Ecto neural progenitor cell (in vitro differentiated cells): ENCODE results near the gene SMIM13.

Experiments used
- DNase-seq: peaks from one replicate; pipeline ENCODE4 v3.0.0-alpha.2; 2018; ENCODE audit warnings: low spot score

SMIM13 gene

DNA sequence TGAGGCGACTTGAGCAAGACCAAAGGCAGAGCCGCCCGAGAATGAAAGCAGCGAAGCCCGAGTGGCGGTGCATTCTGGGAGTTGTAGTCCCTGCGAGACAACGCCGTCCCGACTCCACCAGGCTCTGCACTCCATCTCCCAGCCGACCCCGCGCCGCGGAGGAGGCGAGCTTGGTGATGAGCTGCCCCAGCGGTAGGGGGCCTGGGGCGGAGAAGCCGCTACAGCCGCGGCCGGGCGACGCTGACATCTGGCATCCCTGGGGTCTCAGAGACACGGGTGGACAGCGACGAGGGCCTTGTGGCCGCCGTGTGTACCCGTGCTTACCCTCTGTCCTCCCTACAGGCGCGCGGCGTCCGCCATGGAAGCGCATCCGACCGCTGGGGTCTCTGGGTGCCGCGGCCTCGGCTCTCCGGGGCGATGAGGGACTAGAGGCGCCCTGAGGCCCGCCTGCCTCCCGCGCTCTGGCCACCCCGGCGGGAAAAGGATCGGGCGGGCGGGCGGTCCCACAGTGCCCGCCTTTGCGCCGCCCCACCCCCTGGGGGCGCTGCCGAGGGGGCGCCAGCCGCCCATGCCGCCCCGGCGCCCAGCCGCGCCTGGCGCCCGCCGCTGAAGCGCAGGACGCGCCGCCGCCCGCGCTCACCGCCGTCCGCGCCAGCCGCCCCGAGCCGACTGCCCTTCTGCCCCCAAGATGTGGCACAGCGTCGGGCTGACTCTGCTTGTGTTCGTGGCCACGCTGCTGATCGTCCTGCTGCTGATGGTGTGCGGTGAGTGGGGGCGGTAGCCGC is at the start of gene SMIM13:
Gene SMIM13 (plus strand): TSS at position 209 of the 785 bp plus-strand sequence. CDS start 480 bp downstream, at position 689.
- peak; percentile 99 for DNase-seq

- peak; percentile 80 for DNase-seq
These were observed 49.5 kb upstream of the SMIM13 start, which contains the start of gene ELOVL2 for GRCh38 chr6:11043961-11044711. ELOVL2 (minus strand) TSS chr6:11044305; CDS start chr6:11044230, 75 bp downstream.

GRCh38 chr6:11044712-11045167 is 48.9 kb upstream of the SMIM13 start:
- DNase-seq: no peak

- DNase-seq: no peak
These were observed 42.9 kb upstream of the SMIM13 start for GRCh38 chr6:11050731-11051130.

- no peak for DNase-seq
These were observed 40.3 kb upstream of the SMIM13 start for GRCh38 chr6:11053307-11053706.

DNA sequence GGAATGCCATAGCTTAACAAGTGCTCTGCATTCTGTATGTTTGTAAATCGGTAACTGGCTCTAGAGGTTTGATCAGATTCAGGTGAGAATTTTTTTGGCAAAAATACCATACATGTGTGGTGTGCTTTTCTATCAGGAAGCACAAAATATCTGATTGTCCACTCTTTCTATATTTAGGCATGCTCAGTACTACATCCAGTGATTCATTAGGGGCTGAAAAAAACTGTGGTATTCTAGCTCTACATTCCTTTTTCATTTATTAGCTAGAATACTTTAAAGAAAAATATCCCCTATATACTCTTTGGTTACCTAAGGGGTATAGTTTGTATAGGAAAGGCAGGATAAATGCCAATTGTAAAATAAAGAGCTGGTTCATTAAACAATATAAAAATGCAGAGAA is 38.9 kb upstream of the SMIM13 start:
- no peak for DNase-seq

DNA sequence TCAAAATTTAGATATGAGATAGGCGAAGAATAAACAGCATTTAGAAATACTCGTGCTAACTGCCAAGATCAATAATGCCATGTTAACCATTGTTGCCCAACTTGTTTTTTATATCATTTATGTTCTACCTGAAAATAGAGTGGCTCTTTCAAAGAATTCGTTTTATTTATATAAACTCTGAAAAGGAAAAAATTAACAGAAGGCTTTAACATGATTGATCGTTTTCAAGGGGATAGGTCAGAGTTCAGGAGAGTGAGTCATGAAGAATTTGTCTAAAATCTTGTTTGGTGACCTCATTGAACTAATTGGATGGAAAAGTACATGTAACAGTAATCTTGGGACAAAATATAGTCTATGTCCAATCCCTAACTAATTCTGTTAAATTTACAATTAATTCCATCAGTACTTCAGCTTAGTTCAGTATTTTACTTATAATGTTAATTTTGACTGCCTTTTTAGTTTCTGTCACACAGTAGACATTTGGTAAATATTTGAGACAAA is 38.5 kb upstream of the SMIM13 start:
- DNase-seq: no peak

DNA sequence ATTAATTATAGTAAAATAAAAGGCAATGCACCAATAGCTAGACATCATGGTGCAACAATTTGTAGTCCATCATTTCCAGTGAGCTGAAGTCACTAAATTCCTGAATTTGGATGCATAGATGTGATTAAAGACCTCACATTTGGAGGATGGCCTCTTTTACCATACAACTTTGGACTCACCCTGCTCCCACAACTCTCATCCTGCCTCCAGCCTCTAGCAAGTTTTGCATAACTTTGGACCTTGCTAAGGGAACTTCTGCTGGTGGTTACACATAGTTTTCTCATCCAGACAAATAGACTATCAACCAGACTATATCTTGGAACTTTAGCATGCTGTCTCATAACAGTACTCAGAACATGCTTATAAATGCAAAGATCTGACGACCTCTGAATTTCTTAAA is 36.8 kb upstream of the SMIM13 start:
- DNase-seq: no peak

GRCh38 chr6:11058406-11058805 is 35.2 kb upstream of the SMIM13 start:
- DNase-seq: no peak

- no peak for DNase-seq
These were observed 31.6 kb upstream of the SMIM13 start for GRCh38 chr6:11062083-11062482.

DNA sequence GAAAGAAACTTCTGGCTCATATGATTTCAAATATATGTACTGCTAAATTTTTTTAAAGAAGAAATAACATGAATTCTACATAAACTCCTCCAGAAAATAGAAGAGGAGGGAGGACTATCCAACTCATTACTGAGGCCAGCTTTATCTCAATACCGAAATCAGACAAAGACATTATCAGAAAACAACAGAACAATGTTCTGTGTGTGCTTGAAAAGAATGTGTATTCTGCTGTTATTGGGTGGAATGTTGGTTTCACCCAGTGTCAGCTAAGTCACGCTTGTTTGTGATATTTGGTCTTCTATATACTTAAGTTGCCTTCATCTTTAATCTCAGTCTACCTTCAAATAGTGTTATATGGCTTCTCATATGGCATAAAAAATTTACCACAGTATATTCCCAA is 30.9 kb upstream of the SMIM13 start:
- no peak for DNase-seq

- DNase-seq: peak; percentile 65
These were observed 28.8 kb upstream of the SMIM13 start for GRCh38 chr6:11064836-11065235.

GRCh38 chr6:11065436-11066202 is 28.0 kb upstream of the SMIM13 start:
- DNase-seq: no peak

GRCh38 chr6:11066505-11067347 is 26.9 kb upstream of the SMIM13 start:
- no peak for DNase-seq

GRCh38 chr6:11067348-11067747 is 26.3 kb upstream of the SMIM13 start:
- DNase-seq: no peak

- no peak for DNase-seq
These were observed 23.9 kb upstream of the SMIM13 start for GRCh38 chr6:11069760-11070159.

DNA sequence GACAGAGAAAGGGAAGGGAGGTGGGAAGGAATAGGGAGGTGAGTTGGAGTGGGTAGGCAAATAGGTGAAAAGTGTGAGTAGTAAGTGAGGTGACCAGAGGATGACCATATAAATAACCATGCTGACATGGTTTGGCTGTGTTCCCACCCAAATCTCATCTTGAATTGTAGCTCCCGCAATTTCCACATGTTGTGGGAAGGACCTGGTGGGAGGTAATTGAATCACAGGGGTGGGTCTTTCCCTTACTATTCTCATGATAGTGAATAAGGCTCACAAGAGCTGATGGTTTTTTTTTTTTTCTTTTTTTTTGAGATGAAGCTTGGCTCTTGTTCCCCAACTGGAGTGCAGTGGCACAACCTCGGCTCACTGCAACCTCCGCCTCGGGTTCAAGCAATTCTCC is 21.5 kb upstream of the SMIM13 start:
- DNase-seq: no peak

GRCh38 chr6:11076540-11076939 is 17.1 kb upstream of the SMIM13 start:
- no peak for DNase-seq

- DNase-seq: no peak
These were observed 15.4 kb upstream of the SMIM13 start for GRCh38 chr6:11078266-11078665.

DNA sequence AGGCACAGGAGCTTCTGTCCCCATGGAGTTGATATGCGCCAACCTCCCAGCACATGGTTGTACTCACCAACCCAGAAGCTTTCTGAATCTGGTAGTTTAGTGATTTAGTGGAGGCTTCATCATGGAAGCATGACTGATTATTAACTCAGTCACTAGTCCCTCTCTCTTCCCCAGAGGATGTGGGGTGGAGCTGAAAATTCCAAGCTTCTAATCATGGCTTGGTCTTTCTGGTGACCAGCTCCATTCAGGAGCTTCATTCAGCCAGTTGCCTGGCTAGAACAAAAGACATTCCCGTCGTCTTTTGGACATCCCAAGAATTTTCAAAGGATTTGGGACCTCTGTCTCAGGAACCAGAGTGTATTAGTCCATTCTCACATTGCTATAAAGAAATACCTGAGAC is 13.3 kb upstream of the SMIM13 start:
- DNase-seq: no peak

DNA sequence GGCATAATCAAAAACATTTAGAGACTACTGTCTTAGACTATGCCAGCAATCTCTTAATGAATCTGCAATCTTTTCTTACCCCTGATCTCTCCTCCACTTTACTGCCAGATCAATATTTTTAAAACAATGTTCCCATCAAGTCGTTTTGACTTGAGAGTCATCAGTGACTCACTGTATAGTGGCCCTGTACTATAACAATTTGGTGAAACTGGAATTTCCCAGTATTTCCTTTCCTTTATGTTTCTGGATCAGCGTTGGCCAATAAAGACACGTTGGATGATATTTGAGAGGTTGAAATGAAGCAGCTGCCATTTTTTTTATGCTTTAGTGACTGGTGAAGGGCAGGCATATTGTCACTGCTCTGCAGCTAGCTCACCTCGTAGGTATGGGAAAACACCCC is 10.1 kb upstream of the SMIM13 start:
- DNase-seq: no peak
